K562 (cell line): ENCODE data around the gene TXK. TPM values are rescaled to one million over a fixed set of nuclear protein-coding genes. Genes with fewer than 3 reads are reported as not detected.

ENCODE experiments used
- ATAC-seq: fragments of 200-7000 bp; cut with Tn5 transposase; 3 replicates; pipeline ENCODE4 v1.9.1; 2020; ENCODE audit warnings: moderate library complexity
- BruUV-seq: library from RNA; stranded (reverse); fragments of 400-500 nt; replicated peaks from 2 replicates; lab custom pipeline; 2021; lab: Mats Ljungman, UMichigan
- CTCF ChIA-PET: fragments of 300-600 bp; formaldehyde crosslinking; extraction: SDS; loops from one replicate; lab custom pipeline; 2021; ENCODE audit warnings: low intra/inter-chr PET ratio; lab: Yijun Ruan, JAX
- POLR2A ChIA-PET: fragments of 300-600, 350-650 bp; sonication (Branson Sonifier 250); formaldehyde crosslinking; extraction: SDS; loops from one replicate; lab custom pipeline; 2021; ENCODE audit warnings: antibody characterized with exemption, inconsistent platforms; lab: Yijun Ruan, JAX
- DNase-seq, 4 experiments: peaks; one replicate each; pipeline versions ENCODE4 v3.0.0 to v3.0.0-alpha.2; 2011 to 2018; ENCODE audit warnings: low spot score in 3 of 4, mixed read lengths in 3 of 4; ENCODE audit errors: extremely low read depth in 1 of 4
- FAIRE-seq: peaks from 2 replicates; lab custom pipeline; 2011; peaks lifted over from hg19 to GRCh38; lab: Jason Lieb, UNC
- H2AFZ ChIP-seq: 2 replicates; pipeline ENCODE4 v1.6.0; 2011; ENCODE audit warnings: low read depth, low read length, control low read depth, inconsistent platforms
- H3K27ac ChIP-seq: fragments of 200-600 bp; 3 replicates; pipeline ENCODE4 v1.8.0; 2011; ENCODE audit warnings: low read depth, mild to moderate bottlenecking, control low read depth, inconsistent platforms, low read length, moderate library complexity, mixed read lengths; ENCODE audit errors: extremely low read depth
- H3K27me3 ChIP-seq, 2 experiments: fragments of 300-600 bp in 1 of 2; 2 replicates in 1 of 2; 3 replicates in 1 of 2; pipeline versions ENCODE4 v1.6.0 to v1.8.0; 2011; ENCODE audit warnings: inconsistent platforms in 2 of 2, low read length in 2 of 2, mild to moderate bottlenecking in 1 of 2, mixed read lengths in 1 of 2, moderate library complexity in 1 of 2; ENCODE audit not compliant: control insufficient read depth in 2 of 2, insufficient read depth in 2 of 2
- H3K36me3 ChIP-seq: fragments of 300-600 bp; 3 replicates; pipeline ENCODE4 v1.8.0; 2011; ENCODE audit warnings: mild to moderate bottlenecking, low read length, inconsistent platforms; ENCODE audit not compliant: control insufficient read depth, insufficient read depth
- H3K4me1 ChIP-seq, 2 experiments: fragments of 200-600 bp in 1 of 2; replicated peaks in 1 of 2; 2 replicates in 1 of 2; 3 replicates in 1 of 2; pipeline versions ENCODE4 v1.5.1 to v1.8.0; 2011; ENCODE audit warnings: inconsistent platforms in 2 of 2, low read length in 2 of 2, mild to moderate bottlenecking in 1 of 2, mixed read lengths in 1 of 2, moderate library complexity in 1 of 2; ENCODE audit not compliant: control insufficient read depth in 2 of 2, insufficient read depth in 2 of 2
- H3K4me2 ChIP-seq: 2 replicates; pipeline ENCODE4 v1.6.1; 2011; ENCODE audit warnings: low read length, control low read depth, inconsistent platforms, mixed read lengths; ENCODE audit not compliant: insufficient read depth
- H3K4me3 ChIP-seq: fragments of 200-600 bp; sonication (generic), shearing (Covaris generic); 2 replicates; pipeline ENCODE4 v1.5.1; 2016; ENCODE audit warnings: control low read depth, inconsistent platforms
- H3K79me2 ChIP-seq: fragments of 200-600 bp; 3 replicates; pipeline ENCODE4 v1.8.0; 2011; ENCODE audit warnings: low read length, inconsistent platforms; ENCODE audit not compliant: control insufficient read depth, insufficient read depth
- H3K9ac ChIP-seq, 2 experiments: 2 replicates each; pipeline versions ENCODE4 v1.6.0 to v1.6.1; 2011; ENCODE audit warnings: low read depth in 2 of 2, low read length in 2 of 2, control low read depth in 1 of 2, inconsistent platforms in 1 of 2, mild to moderate bottlenecking in 1 of 2, mixed read lengths in 1 of 2; ENCODE audit not compliant: insufficient read depth in 1 of 2
- H3K9me1 ChIP-seq: one replicate; pipeline ENCODE4 v1.6.0; 2011; ENCODE audit warnings: inconsistent platforms, mild to moderate bottlenecking, low read length, moderate library complexity; ENCODE audit not compliant: control insufficient read depth, insufficient read depth
- H3K9me3 ChIP-seq: replicated peaks from 2 replicates; pipeline ENCODE4 v1.5.1; 2011; ENCODE audit warnings: low read depth, low read length, inconsistent platforms; ENCODE audit not compliant: control insufficient read depth, insufficient read depth
- H4K20me1 ChIP-seq: replicated peaks from 2 replicates; pipeline ENCODE4 v1.6.1; 2011; ENCODE audit warnings: low read length, inconsistent platforms, mixed read lengths; ENCODE audit not compliant: control insufficient read depth, insufficient read depth
- HDGF ChIP-seq: fragments of 450-650 bp; IDR thresholded peaks from 2 replicates; pipeline ENCODE4 v1.6.1; 2016
- KAT2B ChIP-seq: IDR thresholded peaks from one replicate; pipeline ENCODE4 v1.6.1; 2012; ENCODE audit warnings: low read depth, mild to moderate bottlenecking, control low read depth, inconsistent platforms, low read length, moderate library complexity
- NCOA2 ChIP-seq, 2 experiments: fragments of 450-650 bp; IDR thresholded peaks; 2 replicates each; pipeline ENCODE4 v1.6.1; 2018; ENCODE audit warnings: mild to moderate bottlenecking in 2 of 2, moderate library complexity in 1 of 2; ENCODE audit not compliant: partially characterized antibody in 2 of 2
- ZNF165 ChIP-seq: fragments of 250-450 bp; sonication (Bioruptor Pico); IDR thresholded peaks from 2 replicates; pipeline ENCODE4 v1.4.0; 2020; ENCODE audit warnings: borderline replicate concordance
- ZNF3 ChIP-seq: fragments of 250-450 bp; sonication (Bioruptor Pico); IDR thresholded peaks from 2 replicates; pipeline ENCODE4 v1.5.0; 2021; ENCODE audit warnings: mild to moderate bottlenecking, moderate library complexity
- WGBS: fragments of 100-300 bp; shearing (Covaris generic); methylation state at CpG from one replicate; pipeline ENCODE4 v1.1.6; 2016; ENCODE audit warnings: low coverage, mixed read lengths; ENCODE audit not compliant: insufficient coverage; ENCODE audit errors: missing lambda C conversion rate; 5-methylcytosine and 5-hydroxymethylcytosine counted together
- in situ Hi-C: fragments of 300-500 bp; cut with MboI; formaldehyde crosslinking; loops from 4 replicates; pipeline ENCODE4 v1.15.0; 2018; ENCODE audit warnings: inconsistent platforms, mixed read lengths
- intact Hi-C: fragments of 100-400 bp; cut with micrococcal nuclease; formaldehyde crosslinking; loops from 2 replicates; pipeline ENCODE4 v1.14.2; 2022
- polyA plus RNA-seq, 8 experiments: library from polyadenylated mRNA; depleted of rRNA in 4 of 8; stranded (reverse) in 5 of 8; unstranded in 3 of 8; fragments of >200 nt; fragmentation: Nextera tagmentation in 2 of 8; fragmentation: Illumina TruSeq in 1 of 8; extraction: Ambion mirVana in 2 of 8; extraction: Trizol in 1 of 8; gene quantifications; 2 replicates each; pipeline versions ENCODE4 v1.2.1 to v1.2.3, GENCODE V29; 2011 to 2014; ENCODE audit warnings: inconsistent platforms in 1 of 8, missing spikeins in 1 of 8
- total RNA-seq, 7 experiments: library from RNA; depleted of rRNA in 6 of 7; stranded (reverse); fragments of >200 nt in 6 of 7; fragmentation: Illumina TruSeq in 2 of 7; extraction: Trizol in 2 of 7; gene quantifications; 2 replicates each; pipeline versions ENCODE4 v1.2.1 to v1.2.3, GENCODE V29; 2011 to 2021; ENCODE audit warnings: low replicate concordance in 1 of 7
- TF ChIP-seq, protein P1 (sequence below), 2 experiments: IDR thresholded peaks in 1 of 2; conservative IDR thresholded peaks in 1 of 2; 2 replicates each; pipeline ENCODE4 v1.6.1; 2016; ENCODE audit warnings: low read depth in 2 of 2, mild to moderate bottlenecking in 1 of 2, missing compliant biosample characterization in 1 of 2, missing genetic modification characterization in 1 of 2, moderate library complexity in 1 of 2
- TF ChIP-seq, protein P2 (sequence below): fragments of 250-450 bp; sonication (Bioruptor Pico); IDR thresholded peaks from 2 replicates; pipeline ENCODE4 v1.4.0; 2020
- TF ChIP-seq, protein P3 (sequence below): fragments of 450-650 bp; formaldehyde crosslinking; IDR thresholded peaks from 2 replicates; pipeline ENCODE4 v1.4.0; 2020; ENCODE audit warnings: mild to moderate bottlenecking, moderate library complexity
- TF ChIP-seq, protein P4 (sequence below): IDR thresholded peaks from 2 replicates; pipeline ENCODE4 v1.6.1; 2012; ENCODE audit warnings: low read depth, low read length, improper control_type of control experiment, borderline replicate concordance

Gene TXK
- total and polyA plus RNA-seq, 9 of the 15 experiments (the other 6 are each of a cell fraction or from before 2014, with no cell fraction given): 0.24 to 1.1 (median 0.45) TPM; not detected in 1

DNA sequence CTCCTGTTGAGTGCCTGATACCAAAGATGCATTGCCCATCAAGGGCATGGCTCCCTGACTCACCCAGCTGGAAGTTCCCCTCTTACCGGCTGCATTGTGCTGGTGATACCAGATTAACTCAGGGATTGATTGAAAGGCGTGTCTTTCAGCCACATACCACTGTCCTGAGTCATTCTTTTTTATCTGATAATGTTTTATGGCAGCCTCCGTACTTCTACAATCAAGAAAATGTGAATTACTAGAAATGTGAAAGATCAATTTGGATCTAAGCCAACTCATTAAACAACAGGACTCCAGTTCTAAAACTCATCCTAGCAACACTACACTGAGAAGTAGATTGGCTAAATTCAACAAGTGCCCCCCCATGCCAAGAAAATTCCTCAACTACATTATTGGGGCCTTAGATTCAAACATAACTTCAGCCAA is 40.0 kb downstream of the TXK start:
- H2AFZ ChIP-seq: no peak overlapping the region
- TF ChIP-seq, protein P1, sequence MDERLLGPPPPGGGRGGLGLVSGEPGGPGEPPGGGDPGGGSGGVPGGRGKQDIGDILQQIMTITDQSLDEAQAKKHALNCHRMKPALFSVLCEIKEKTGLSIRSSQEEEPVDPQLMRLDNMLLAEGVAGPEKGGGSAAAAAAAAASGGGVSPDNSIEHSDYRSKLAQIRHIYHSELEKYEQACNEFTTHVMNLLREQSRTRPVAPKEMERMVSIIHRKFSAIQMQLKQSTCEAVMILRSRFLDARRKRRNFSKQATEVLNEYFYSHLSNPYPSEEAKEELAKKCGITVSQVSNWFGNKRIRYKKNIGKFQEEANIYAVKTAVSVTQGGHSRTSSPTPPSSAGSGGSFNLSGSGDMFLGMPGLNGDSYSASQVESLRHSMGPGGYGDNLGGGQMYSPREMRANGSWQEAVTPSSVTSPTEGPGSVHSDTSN (CRISPR knock-in tag; IDR thresholded peaks at IDR 0.05; ENCODE audit: low read depth): no peak
- TF ChIP-seq, protein P1 (tag; conservative IDR thresholded peaks at IDR 0.05; ENCODE audit: low read depth): no peak
- TF ChIP-seq NCOA2 (IDR thresholded peaks at IDR 0.05; ENCODE audit: partially characterized antibody in 2 of 2): no peak
- TF ChIP-seq HDGF: no peak
- TF ChIP-seq, protein P2, sequence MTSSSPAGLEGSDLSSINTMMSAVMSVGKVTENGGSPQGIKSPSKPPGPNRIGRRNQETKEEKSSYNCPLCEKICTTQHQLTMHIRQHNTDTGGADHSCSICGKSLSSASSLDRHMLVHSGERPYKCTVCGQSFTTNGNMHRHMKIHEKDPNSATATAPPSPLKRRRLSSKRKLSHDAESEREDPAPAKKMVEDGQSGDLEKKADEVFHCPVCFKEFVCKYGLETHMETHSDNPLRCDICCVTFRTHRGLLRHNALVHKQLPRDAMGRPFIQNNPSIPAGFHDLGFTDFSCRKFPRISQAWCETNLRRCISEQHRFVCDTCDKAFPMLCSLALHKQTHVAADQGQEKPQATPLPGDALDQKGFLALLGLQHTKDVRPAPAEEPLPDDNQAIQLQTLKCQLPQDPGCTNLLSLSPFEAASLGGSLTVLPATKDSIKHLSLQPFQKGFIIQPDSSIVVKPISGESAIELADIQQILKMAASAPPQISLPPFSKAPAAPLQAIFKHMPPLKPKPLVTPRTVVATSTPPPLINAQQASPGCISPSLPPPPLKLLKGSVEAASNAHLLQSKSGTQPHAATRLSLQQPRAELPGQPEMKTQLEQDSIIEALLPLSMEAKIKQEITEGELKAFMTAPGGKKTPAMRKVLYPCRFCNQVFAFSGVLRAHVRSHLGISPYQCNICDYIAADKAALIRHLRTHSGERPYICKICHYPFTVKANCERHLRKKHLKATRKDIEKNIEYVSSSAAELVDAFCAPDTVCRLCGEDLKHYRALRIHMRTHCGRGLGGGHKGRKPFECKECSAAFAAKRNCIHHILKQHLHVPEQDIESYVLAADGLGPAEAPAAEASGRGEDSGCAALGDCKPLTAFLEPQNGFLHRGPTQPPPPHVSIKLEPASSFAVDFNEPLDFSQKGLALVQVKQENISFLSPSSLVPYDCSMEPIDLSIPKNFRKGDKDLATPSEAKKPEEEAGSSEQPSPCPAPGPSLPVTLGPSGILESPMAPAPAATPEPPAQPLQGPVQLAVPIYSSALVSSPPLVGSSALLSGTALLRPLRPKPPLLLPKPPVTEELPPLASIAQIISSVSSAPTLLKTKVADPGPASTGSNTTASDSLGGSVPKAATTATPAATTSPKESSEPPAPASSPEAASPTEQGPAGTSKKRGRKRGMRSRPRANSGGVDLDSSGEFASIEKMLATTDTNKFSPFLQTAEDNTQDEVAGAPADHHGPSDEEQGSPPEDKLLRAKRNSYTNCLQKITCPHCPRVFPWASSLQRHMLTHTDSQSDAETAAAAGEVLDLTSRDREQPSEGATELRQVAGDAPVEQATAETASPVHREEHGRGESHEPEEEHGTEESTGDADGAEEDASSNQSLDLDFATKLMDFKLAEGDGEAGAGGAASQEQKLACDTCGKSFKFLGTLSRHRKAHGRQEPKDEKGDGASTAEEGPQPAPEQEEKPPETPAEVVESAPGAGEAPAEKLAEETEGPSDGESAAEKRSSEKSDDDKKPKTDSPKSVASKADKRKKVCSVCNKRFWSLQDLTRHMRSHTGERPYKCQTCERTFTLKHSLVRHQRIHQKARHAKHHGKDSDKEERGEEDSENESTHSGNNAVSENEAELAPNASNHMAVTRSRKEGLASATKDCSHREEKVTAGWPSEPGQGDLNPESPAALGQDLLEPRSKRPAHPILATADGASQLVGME (CRISPR knock-in tag): no peak
- no peak for TF ChIP-seq ZNF3 (CRISPR knock-in tag)
- no peak for TF ChIP-seq ZNF165 (CRISPR knock-in tag)
- TF ChIP-seq, protein P3, sequence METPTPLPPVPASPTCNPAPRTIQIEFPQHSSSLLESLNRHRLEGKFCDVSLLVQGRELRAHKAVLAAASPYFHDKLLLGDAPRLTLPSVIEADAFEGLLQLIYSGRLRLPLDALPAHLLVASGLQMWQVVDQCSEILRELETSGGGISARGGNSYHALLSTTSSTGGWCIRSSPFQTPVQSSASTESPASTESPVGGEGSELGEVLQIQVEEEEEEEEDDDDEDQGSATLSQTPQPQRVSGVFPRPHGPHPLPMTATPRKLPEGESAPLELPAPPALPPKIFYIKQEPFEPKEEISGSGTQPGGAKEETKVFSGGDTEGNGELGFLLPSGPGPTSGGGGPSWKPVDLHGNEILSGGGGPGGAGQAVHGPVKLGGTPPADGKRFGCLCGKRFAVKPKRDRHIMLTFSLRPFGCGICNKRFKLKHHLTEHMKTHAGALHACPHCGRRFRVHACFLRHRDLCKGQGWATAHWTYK (CRISPR knock-in tag): no peak
- TF ChIP-seq KAT2B: no peak
- TF ChIP-seq, protein P4, sequence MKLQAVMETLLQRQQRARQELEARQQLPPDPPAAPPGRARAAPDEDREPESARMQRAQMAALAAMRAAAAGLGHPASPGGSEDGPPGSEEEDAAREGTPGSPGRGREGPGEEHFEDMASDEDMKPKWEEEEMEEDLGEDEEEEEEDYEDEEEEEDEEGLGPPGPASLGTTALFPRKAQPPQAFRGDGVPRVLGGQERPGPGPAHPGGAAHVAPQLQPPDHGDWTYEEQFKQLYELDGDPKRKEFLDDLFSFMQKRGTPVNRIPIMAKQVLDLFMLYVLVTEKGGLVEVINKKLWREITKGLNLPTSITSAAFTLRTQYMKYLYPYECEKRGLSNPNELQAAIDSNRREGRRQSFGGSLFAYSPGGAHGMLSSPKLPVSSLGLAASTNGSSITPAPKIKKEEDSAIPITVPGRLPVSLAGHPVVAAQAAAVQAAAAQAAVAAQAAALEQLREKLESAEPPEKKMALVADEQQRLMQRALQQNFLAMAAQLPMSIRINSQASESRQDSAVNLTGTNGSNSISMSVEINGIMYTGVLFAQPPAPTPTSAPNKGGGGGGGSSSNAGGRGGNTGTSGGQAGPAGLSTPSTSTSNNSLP: no peak

More for the DNA sequence above, 40.0 kb downstream of the TXK start:
- H3K9ac ChIP-seq: no peak overlapping the region
- in situ Hi-C loops (no loop called here), intact Hi-C loops (no loop called here)
- H3K9me3 ChIP-seq: no peaks in the 10 kb centered on the region
- no peak overlapping the region for H3K27ac ChIP-seq
- BruUV-seq: no TSS peak
- no peaks in the 10 kb centered on the region for H3K79me2 ChIP-seq
- ChIA-PET CTCF (no interaction called here), POLR2A (no interaction called here)
- FAIRE-seq (no peak), DNase-seq (peak in 1 of 4 experiments; percentile 20), ATAC-seq (peak; percentile 28; the same call in 1 of the 3 replicates)
- H3K4me1 ChIP-seq: no peaks in the 10 kb centered on the region; a peak in 1 of 5 replicates
- no peaks in the 10 kb centered on the region for H3K36me3 ChIP-seq
- no peaks in the 10 kb centered on the region for H3K9me1 ChIP-seq
- H3K27me3 ChIP-seq: 0 out of 5 replicates have a peak, but pooled peaks cover 0 to 2% of the 10 kb centered on the region in 2 experiments
- H3K4me2 ChIP-seq: no peak overlapping the region
- H4K20me1 ChIP-seq: no peaks in the 10 kb centered on the region
- whole genome bisulfite sequencing: 2% methylated on average over 3 of the region's 3 CpGs
- H3K4me3 ChIP-seq: no peak overlapping the region
